ENCODE measurements around the gene MYEOV.

MYEOV gene

GRCh38 chr11:69275178-69275577 lies 18.8 kb upstream of the MYEOV start:
- DNase-seq (ENCODE audit: low spot score): no peak
- TF ChIP-seq CTCF (conservative IDR thresholded peaks at IDR 0.05; ENCODE audit: low read depth): no peak
- POLR2A ChIA-PET (ENCODE audit: low non-redundant PET): no interaction called here
- CTCF ChIA-PET: no interaction called here
- H3K27ac ChIP-seq: peak overlapping the region; percentile 58; the same call in 1 of the 2 replicates

- DNase-seq (ENCODE audit: low spot score): no peak
- CTCF ChIA-PET: no interaction called here
- H3K27ac ChIP-seq: no peak overlapping the region
- POLR2A ChIA-PET (ENCODE audit: low non-redundant PET): no interaction called here
- TF ChIP-seq CTCF (conservative IDR thresholded peaks at IDR 0.05; ENCODE audit: low read depth): no peak
Observed at GRCh38 chr11:69276165-69276564, 17.8 kb upstream of the MYEOV start.

GRCh38 chr11:69277074-69277809 lies 16.7 kb upstream of the MYEOV start:
- CTCF ChIA-PET: no interaction called here
- H3K27ac ChIP-seq: no peak overlapping the region
- no peak for DNase-seq (ENCODE audit: low spot score)
- TF ChIP-seq CTCF (conservative IDR thresholded peaks at IDR 0.05; ENCODE audit: low read depth): no peak
- POLR2A ChIA-PET (ENCODE audit: low non-redundant PET): no interaction called here

GRCh38 chr11:69278091-69278867 lies 15.7 kb upstream of the MYEOV start:
- ChIA-PET CTCF (interaction anchor here (0.5 kb wide), 1 partner anchor 461 kb away, joined by 3 read pairs; no protein-coding TSS in a partner anchor), POLR2A (ENCODE audit: low non-redundant PET) (no interaction called here)
- H3K27ac ChIP-seq: no peak overlapping the region
- no peak for TF ChIP-seq CTCF (conservative IDR thresholded peaks at IDR 0.05; ENCODE audit: low read depth)
- peak; percentile 26 for DNase-seq (ENCODE audit: low spot score)

- peak; percentile 83 for DNase-seq (ENCODE audit: low spot score)
- peak overlapping the region; percentile 58 for H3K27ac ChIP-seq
- ChIA-PET CTCF (interaction anchor here (0.7 kb wide), 1 partner anchor 36 kb away, joined by 4 read pairs; no protein-coding TSS in a partner anchor), POLR2A (ENCODE audit: low non-redundant PET) (no interaction called here)
- no peak for TF ChIP-seq CTCF (conservative IDR thresholded peaks at IDR 0.05; ENCODE audit: low read depth)
Observed at GRCh38 chr11:69280451-69280850, 13.5 kb upstream of the MYEOV start.

- ChIA-PET POLR2A (ENCODE audit: low non-redundant PET) (no interaction called here), CTCF (interaction anchor here (0.7 kb wide), 1 partner anchor 35 kb away, joined by 4 read pairs; no protein-coding TSS in a partner anchor)
- H3K27ac ChIP-seq: peak overlapping the region; percentile 81
- peak; percentile 94 for DNase-seq (ENCODE audit: low spot score)
- TF ChIP-seq CTCF (conservative IDR thresholded peaks at IDR 0.05; ENCODE audit: low read depth): no peak
Observed at GRCh38 chr11:69280994-69281393, 13.0 kb upstream of the MYEOV start.

Measured in RWPE1 (cell line).